Measurements from ENCODE around the gene CLIC5.
A peak's percentile ranks its signal among the peaks of the same experiment; 100 is the strongest.
"Not testable (repeated sequence)": the region's sequence is repeated elsewhere in the genome, so short reads cannot be mapped to it uniquely, and the experiment has no call there.

CLIC5 gene

GRCh38 chr6:45927421-45928320, 88.0 kb downstream of the CLIC5 start:
- no peak for DNase-seq (ENCODE audit: low spot score)
- FAIRE-seq: no peak

GRCh38 chr6:45926423-45926822, 89.2 kb downstream of the CLIC5 start:
- not testable (repeated sequence) for FAIRE-seq; DNase-seq (ENCODE audit: low spot score)

GRCh38 chr6:45924763-45925342, 90.8 kb downstream of the CLIC5 start:
- DNase-seq (ENCODE audit: low spot score) (no peak), FAIRE-seq (no peak)

GRCh38 chr6:45923831-45924391, 91.7 kb downstream of the CLIC5 start:
- FAIRE-seq (no peak), DNase-seq (ENCODE audit: low spot score) (no peak)

GRCh38 chr6:45922728-45923351, 92.8 kb downstream of the CLIC5 start:
- DNase-seq (ENCODE audit: low spot score) (peak; percentile 24), FAIRE-seq (no peak)

- no peak for DNase-seq (ENCODE audit: low spot score)
- no peak for FAIRE-seq
Observed at GRCh38 chr6:45921691-45922281, 93.9 kb downstream of the CLIC5 start.

GRCh38 chr6:45920819-45921511, 94.7 kb downstream of the CLIC5 start:
- DNase-seq (ENCODE audit: low spot score) (no peak), FAIRE-seq (no peak)

GRCh38 chr6:45917439-45917838, 98.2 kb downstream of the CLIC5 start:
- FAIRE-seq: no peak
- no peak for DNase-seq (ENCODE audit: low spot score)

- FAIRE-seq (no peak), DNase-seq (ENCODE audit: low spot score) (no peak)
Observed at GRCh38 chr6:45916692-45917091, 99.0 kb downstream of the CLIC5 start.

- FAIRE-seq: no peak
- no peak for DNase-seq (ENCODE audit: low spot score)
Observed at GRCh38 chr6:45915780-45916468, 99.7 kb downstream of the CLIC5 start.

GRCh38 chr6:45911691-45912090, 104.0 kb downstream of the CLIC5 start:
- FAIRE-seq: no peak
- no peak for DNase-seq (ENCODE audit: low spot score)

GRCh38 chr6:45903959-45904358, 111.7 kb downstream of the CLIC5 start:
- DNase-seq (ENCODE audit: low spot score) (no peak), FAIRE-seq (no peak)

- FAIRE-seq: no peak
Observed at GRCh38 chr6:45902984-45903383, 112.7 kb downstream of the CLIC5 start.

GRCh38 chr6:45901767-45902650, 113.7 kb downstream of the CLIC5 start:
- no peak for DNase-seq (ENCODE audit: low spot score)
- FAIRE-seq: no peak

More at GRCh38 chr6:45902984-45903383, 112.7 kb downstream of the CLIC5 start:
- no peak for DNase-seq (ENCODE audit: low spot score)

- DNase-seq (ENCODE audit: low spot score) (no peak), FAIRE-seq (no peak)
Observed at GRCh38 chr6:45900808-45901752, 114.6 kb downstream of the CLIC5 start.

- FAIRE-seq (no peak), DNase-seq (ENCODE audit: low spot score) (no peak)
Observed at GRCh38 chr6:45899683-45899946, 116.0 kb downstream of the CLIC5 start.

GRCh38 chr6:45898941-45899682, 116.5 kb downstream of the CLIC5 start:
- DNase-seq (ENCODE audit: low spot score) (no peak), FAIRE-seq (no peak)

All from RCC 7860 (cell line).